Measurements from ENCODE around the gene SEMA3A.
"Not testable (repeated sequence)": the region's sequence is repeated elsewhere in the genome, so short reads cannot be mapped to it uniquely, and the experiment has no call there.

GRCh38 chr7:84243037-84243436 lies 48.4 kb upstream of the SEMA3A start:
- TF ChIP-seq SP1 (IDR thresholded peaks at IDR 0.05); YY1 (IDR thresholded peaks at IDR 0.05); CTCF (IDR thresholded peaks at IDR 0.05; ENCODE audit: low read depth, low read length, missing input control); RAD21 (IDR thresholded peaks at IDR 0.05): not testable (repeated sequence)

Data from liver (tissue), 3 donors.